Activated naive CD4-positive, alpha-beta T cell treated with anti-CD3 and anti-CD28 coated beads, Interleukin-2, amount 50 U/mL, for 16 hours (primary cell): ENCODE results near the gene COX10.
"Not testable (repeated sequence)": the region's sequence is repeated elsewhere in the genome, so short reads cannot be mapped to it uniquely, and the experiment has no call there.

Experiments
- DNase-seq: peaks from one replicate; pipeline ENCODE4 v3.0.0-alpha.2; 2020

The COX10 gene

DNA sequence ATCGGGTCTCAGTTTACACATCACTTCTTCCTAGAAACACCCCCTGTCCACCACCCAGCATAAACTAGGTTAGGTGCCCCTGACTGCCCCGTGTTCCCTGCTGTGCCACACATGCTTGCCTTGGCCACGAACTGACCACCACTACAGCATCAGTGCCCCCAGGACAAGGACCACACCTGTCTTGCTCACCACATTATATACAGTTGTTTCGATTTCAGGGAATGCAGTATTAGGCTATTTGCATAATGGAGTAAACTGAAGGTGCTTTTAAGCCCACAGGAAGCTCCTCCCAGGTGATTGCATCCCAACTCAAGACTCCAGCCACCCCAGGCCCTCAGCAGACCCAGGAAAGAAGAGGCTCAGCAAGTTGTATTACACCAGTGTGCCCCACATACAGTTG lies 117.1 kb downstream of the COX10 start:
- DNase-seq, result not testable (repeated sequence)

DNA sequence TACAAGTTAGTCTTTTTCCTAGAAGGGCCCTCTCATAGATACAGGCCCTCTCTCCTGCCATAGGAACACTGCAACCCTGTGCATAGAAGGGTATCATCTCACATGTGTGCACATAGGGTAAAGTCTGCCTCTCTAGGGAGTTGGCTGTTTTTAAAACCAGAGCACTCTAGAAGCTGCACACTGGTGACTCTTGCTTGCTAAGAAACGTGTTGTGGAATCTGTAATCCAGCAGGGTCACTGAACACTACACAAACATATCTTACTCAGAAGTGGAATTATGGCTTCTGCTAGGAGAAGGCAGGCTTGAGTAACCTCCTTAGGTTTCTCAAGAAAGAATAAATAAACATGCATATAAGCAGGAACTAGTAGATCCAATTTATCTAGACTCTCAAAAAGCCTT lies 121.5 kb downstream of the COX10 start:
- DNase-seq, result not testable (repeated sequence)

DNA sequence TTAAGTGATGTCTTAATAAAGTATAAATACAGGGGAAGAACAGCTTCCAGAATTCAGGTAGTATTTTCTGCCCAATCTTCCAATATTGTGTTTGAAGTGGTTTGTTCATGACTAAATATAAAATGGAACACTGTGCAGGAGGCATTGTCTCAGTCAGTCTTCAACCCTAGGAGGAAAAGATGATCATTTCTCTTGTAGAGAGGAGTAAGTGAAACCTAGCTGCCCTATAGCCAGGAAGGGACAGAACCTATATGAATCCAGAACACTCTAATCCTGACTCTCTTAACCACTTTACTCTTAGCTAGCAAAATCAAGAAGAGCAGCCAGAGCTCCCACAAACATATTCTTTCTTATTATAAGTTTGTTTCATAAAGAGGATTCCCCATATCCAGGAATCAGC lies 122.2 kb downstream of the COX10 start:
- not testable (repeated sequence) for DNase-seq

DNA sequence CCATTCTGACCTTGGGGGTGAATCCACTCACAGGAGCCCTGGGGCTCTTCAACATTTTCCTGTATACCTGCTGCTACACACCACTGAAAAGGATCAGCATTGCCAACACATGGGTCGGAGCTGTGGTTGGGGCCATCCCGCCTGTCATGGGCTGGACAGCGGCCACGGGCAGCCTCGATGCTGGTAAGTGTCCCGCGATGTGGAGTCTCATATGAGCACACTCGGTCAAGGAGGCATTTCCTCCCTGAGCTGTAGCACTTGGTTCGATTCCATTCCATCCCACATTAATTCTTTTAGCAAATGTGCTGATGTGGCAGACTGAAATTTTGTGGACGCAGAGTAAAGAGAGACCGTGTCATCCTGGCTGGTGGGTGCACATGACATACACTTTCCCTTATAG lies 122.7 kb downstream of the COX10 start:
- DNase-seq, result not testable (repeated sequence)

DNA sequence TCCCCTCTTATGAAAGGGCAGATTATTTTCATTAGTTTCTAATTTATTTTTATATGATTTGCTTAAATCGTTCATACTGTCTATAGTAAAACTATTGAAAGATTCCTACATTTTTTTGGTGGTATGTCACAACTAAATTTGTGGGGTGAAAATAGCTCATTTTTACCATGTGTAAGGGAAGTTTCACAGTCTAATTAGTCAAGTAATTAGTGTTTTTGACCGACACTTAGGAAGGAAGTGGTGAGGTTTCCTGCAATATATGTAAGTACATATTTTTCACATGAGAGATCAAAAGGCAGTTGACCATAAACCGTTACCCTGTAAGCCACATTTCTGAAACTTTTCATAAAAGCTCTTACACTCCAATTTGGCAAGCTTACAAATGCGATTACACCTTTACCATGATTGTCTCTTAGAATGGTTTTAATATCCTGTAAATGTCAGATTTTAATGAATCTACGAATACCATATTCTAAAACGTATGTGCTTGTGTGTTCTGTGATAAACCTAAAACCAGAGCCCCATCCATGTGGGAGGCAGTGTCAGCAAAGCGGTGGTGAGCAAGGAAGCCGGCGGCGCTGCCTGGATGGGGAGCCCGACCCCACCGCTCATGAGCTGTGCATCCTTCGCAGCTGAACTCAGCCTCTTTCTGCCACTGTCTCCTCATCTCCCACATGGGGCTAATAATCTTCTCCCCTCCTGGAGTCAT lies 123.5 kb downstream of the COX10 start:
- DNase-seq, result not testable (repeated sequence)

DNA sequence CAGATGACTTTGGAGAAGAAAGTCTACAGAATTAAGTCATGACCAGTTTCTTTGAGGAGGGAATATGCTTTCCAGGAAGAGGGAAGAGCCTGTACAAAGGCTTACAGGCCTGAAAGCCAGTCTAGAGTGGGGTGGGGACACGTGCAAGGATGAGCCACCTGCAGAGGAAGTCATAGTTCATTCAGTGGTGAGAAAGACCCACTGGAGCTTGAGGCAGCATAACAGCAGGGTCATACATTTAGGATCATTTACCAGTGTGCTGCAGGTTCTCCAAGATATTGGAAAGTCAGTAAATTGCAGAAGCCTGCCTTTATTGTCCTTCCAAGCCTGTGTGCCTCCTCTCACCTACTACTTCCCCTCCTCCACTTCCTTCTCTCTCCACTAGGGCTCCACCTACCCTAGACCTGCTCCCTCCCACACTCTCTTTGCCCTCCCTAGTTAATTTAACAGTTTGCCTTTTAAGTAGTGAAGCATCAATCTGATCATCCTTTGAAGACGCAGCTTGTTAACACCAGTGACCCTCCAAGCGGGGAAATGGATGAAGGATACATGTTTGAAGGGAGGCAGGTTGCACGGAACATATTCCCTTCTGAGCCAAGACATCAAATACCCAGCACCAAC lies 127.2 kb downstream of the COX10 start:
- DNase-seq, result no peak

DNA sequence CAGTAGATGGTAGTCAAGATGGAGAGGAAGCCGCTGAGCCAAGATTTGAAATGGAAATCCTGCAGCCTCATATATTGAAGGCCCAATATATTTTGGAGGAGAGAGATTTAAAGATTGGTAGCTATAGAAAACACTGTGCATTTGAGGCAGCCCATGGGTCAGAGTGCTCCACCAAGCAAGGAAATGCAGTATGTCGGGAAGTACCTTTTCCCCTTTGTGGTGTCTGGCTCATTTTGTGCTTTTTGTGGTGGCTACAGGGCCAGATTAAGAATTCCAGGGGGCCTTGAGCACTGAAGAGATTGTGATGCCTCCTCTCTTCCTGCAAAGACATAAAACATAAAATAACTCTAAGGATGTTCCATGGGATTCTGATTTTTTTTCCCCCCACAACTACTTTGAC lies 127.8 kb downstream of the COX10 start:
- DNase-seq, result no peak

DNA sequence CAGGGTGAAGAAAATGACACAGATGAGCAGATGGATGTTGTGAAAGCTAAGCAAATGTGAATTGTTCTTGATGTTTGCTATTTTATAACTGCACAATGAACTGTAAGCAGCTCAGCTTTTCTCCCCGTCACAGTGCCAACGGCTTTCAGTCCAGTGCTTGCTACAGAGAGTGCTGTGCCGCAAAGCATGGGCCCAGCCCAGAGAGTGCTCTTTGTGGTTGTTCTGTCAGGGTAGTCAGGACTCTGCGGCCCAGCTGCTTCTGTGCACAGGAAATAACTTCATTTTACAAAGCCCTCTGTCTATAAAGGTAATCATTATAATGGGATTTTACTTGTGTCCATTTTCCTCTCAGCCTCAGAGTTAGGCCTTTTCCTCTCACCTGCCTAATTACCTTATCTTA lies 128.3 kb downstream of the COX10 start:
- peak; percentile 50 for DNase-seq

DNA sequence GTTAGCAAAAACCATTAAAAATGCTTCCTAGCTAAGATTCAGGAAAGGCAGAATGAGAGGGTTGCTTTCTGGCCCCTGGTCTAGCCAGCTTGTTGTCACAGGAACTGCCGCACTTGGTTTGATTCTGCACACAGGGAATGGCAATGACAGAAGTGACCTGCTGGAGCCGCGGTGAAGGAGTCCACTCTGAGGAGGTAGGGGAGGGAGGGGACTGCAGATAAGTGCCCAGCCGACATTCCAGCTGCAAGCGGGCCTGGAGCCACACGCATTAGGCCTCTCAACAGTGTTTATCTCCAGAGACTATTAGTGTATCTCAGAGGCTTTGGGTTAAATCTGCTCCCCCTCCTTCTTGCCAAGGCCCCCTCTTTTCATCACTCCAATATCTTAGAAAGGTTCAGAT lies 128.7 kb downstream of the COX10 start:
- DNase-seq, result no peak

DNA sequence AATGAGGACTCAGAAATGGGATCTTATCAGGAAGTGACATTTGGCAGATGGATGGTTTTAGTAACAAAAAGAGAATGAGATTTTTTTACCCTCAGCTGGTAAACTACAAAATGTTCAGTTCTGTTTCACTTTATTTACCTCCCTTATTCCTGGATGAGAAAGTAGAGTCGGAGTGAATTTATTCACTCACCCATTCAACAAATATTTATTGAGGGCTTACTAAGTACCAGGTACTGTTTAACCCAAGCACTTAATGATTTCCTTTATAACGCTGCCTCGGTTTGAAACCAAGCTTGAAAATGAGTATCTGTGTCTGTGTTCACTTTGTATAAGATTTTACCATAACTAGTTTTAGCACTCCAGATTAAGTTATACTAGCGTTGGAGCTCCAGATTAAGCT lies 129.3 kb downstream of the COX10 start:
- DNase-seq, result no peak

DNA sequence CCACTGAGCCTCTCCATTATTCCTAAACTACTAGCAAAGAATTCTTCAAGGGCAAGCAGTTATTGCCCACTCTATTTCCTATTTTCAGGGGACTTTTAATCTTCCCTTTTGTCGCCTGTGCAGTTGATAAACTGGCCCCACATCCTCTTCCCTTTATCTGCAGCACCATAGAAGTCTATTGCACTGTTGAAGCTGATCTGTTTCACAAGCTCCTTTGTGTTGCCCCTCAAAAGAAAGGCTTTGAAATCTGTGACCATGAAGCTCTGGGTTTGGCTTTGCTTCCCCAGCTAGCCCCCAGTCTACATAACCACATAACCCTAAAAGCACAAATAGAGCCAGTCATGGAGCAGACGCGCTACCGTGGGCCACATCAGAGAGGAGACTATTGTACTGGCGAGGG lies 130.3 kb downstream of the COX10 start:
- no peak for DNase-seq

DNA sequence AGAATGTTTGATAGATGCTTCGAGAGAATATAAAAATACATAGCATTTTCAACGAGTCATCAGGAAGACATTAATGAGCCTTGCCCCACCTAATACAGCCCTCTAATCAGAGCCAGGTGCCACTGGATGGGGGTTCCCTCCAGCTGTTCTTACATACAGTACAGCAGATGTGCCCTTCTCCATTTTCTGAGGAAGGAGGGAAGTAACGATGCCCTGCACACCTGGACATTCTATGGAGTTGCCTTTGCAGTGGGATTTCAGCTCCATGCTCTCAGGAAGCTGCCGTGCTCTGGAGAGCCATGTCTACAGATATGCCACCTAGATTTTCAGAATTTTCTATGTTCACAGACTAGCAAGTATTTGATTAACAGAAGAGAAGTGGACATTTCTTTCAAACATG lies 131.1 kb downstream of the COX10 start:
- DNase-seq, result no peak

DNA sequence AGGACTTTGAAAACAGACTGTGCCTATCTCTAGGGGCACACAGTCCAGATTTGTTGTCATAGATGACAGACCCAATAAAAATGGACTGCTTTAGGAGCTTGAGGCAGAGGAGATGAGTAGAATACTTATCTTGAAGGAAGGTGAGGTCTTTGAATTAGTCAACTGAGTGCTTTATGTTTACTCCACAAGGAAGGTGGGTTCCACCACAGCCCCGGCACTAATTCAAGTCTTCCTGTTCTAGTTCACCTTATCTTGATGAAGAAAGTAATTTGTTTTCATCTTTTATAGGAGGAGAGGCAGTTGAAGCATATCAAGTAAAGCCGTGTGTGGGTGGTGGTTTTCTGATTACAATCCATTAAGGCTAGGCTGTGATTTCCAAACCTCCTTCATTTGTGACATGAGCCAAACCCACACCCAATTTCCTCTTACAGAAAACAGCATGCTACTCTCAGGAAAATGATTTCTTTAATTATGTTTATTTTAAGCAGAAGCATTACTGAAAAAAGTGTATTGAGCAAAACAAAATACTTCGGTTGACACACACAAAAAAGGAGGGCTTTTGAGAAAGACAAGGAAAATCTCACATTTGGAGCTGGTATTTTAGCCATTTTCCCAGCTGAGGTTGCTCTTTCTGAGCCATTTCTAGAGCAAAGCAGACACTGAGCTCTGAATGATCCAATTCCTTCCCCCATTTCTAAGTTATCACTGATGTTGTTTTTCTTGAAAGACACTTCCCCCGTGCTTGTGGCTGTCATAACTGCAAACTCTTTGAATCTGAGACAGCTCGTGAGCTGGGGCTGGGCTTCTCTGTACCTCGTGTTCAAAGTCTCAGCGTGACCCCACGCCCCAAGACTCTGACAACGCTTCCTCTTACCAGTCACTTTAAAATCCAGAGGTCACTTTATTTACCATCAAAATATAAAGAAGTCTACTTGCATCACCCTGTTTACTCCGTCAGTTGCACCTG lies 132.0 kb downstream of the COX10 start:
- DNase-seq, result peak; percentile 41

DNA sequence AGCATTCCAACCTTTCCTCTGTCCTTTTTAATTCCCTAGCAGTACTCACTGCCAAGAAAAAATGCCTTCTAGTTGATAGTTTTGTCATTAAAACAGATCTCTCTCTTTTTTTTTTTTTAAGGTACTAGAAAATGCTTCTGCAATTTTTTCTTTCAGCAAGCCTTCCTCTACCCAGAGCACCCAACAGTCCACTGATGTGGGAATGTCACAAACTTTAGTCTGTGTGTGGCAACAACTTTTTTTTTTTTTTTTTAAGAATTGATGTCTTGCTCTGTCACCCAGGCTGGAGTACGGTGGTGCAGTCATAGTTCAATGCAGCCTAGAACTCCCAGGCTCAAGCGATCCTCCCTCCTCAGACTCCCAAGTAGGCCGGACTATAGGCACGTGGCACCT lies 132.7 kb downstream of the COX10 start:
- no peak for DNase-seq

DNA sequence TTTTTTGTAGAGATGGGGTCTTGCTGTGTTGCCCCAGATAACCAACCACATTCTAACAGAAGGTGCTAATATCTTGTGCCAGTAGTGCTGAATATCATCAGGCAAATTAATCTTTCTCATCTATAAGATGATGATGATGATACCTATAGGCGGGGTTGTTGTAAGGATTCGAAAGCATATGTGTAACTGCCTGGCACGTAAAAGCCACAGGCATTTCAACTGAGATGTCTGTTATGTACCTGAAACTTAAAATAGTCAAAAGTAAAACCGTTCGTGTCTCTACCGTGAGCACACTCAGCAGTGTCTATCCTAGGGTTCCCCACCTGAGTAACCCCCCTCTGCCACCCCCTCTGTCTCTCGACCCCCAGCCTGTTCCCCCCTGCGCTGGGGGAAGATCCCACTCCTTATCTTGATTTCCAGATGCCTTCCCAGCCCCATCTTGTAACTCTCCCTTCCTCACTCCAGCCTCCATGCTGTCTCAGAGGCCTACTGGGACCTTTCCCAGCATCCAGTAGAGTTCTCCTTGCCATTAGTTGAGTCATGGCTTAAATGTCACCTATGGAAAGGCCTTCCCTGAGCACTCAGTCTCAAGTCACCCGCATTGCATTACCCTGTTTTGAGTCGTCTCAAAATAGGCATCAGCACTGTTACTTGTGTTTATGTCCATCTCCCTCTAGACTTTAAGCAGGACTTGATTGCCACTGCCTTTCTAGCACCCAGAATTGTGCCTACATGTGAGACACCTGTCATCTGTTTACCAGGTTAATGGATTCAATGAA lies 133.3 kb downstream of the COX10 start:
- DNase-seq, result no peak

DNA sequence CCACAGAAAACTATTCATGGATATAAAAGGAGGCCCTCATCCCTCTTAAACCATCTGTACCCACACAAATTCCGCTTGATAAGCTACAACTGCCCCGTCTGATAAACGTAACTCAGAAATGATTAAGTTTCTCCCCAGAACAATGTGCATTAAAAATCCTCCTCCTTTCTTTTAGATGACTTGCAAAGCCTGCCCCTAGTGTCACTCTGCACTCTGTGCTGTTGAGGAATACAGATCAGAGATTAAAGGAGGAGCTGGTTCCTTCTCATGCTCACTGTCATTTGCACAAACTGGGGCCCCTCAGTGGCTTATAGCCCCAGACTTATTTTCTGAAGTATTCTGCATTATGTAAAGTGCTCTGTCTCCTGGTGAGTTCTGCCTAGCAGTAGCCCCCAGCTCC lies 134.1 kb downstream of the COX10 start:
- peak; percentile 44 for DNase-seq

DNA sequence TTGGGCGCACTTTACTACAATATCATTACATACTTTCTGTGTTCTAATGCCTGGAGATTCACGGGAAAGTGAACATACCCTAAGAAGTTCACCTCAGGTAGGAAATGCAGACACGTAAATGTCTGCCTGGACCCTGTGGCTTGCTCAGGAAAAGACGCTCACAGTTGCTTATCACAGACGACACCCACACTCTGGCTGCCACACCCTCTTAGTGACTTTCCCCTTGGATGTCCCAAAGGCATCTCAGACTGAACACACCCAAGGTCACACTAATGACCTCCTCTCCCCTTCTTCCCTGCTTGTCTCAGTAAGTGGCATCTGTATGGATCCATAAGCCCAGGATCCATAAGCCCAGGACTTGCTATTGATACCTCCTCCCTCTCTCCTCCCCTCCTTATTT lies 134.8 kb downstream of the COX10 start:
- DNase-seq, result no peak

DNA sequence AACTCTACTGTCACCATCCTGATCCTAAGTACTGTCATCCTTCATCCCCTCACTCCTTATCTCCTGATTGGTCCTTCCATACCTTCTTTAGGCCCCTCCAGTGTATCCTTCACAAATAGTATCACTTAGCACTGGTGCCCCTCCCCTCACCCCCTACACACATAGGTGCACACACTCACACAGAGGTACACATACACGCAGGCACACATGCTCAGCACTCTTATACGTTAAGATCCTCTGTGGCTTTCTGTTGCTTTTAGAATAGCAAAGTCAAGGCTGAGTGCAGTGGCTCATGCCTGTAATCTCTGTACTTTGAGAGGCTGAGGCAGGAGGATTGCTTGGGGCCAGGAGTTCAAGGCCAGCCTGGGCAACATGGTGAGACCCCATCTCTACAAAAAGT lies 135.2 kb downstream of the COX10 start:
- no peak for DNase-seq

DNA sequence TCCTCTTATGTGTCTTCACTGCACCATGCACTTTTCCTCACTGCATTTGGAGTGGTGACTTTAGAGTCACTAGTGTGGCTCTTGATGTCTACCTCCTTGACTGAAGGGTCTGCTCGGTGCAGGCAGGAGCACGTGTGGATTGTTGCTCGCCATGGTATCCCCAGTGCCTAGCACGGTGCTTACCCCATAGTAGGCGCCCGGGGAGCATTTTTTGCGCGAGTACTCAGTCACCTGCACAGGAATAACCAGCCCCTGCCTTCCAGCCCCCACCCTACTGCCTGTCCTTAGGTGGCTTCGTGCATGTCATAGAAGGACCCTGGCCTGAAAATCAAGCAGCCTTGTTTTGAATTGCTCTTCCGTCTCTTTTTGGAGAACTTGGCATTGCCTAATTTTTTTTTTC lies 136.1 kb downstream of the COX10 start:
- no peak for DNase-seq

DNA sequence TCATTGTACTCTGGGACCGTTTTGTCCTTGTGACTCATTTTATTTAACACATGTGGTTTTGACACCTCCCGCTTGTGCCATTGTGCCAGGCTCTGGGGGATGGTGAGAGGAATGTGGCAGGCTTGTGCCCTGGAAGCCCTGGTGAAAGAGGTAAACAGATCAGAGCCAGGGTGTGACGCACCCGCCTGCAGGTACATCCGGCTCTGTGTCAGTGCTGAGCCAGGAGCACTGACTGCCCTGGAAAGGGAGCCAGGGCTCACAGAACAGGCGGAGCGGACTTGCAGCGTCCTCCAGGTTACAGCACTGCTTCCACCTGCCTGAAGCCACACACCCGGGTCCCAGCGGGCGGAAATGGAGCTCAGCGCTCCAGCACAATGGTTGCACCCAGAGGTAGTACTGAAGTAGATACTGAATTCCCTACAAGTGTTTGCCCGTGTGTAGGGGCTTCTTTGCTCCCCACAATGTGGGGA lies 136.7 kb downstream of the COX10 start:
- DNase-seq, result no peak

DNA sequence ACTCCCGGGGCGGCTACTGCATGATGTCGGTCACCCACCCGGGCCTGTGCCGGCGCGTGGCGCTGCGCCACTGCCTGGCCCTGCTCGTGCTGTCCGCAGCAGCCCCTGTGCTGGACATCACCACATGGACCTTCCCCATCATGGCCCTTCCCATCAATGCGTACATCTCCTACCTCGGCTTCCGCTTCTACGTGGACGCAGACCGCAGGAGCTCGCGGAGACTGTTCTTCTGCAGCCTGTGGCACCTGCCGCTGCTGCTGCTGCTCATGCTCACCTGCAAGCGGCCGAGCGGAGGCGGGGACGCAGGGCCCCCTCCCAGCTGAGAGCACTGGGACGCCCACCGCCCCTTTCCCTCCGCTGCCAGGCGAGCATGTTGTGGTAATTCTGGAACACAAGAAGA lies 137.6 kb downstream of the COX10 start:
- no peak for DNase-seq

DNA sequence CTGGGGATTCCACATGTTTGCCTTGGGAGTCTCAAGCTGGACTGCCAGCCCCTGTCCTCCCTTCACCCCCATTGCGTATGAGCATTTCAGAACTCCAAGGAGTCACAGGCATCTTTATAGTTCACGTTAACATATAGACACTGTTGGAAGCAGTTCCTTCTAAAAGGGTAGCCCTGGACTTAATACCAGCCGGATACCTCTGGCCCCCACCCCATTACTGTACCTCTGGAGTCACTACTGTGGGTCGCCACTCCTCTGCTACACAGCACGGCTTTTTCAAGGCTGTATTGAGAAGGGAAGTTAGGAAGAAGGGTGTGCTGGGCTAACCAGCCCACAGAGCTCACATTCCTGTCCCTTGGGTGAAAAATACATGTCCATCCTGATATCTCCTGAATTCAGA lies 138.5 kb downstream of the COX10 start:
- DNase-seq, result no peak

DNA sequence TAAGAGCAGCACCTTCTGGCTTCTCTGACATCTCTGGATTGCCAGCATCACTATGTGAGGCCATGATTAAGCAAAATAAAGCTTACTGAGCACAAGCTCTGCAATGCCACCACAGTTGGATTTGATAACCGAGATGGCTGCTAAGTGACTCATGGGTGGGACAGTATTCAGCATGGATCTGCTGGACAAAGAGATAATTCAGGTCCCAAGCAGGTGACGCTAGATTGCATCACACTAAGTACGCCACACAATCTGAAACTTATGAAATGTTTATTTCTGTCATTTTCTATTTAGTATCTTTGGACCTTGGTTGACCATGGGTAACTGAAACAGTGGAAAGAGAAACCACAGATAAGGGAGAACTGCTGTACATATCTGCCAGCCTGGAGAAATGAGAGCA lies 139.9 kb downstream of the COX10 start:
- DNase-seq, result no peak
